Stimulated activated CD4-positive, alpha-beta T cell treated with anti-CD3 and anti-CD28 coated beads, Interleukin-1b, Interleukin-23, amount 100 ng/mL, for 48 hours (primary cell): ENCODE results near the gene TMEM169.
A peak's percentile ranks its signal among the peaks of the same experiment; 100 is the strongest.

Source experiments
- DNase-seq: peaks from one replicate; pipeline ENCODE4 v3.0.0-alpha.2; 2020

TMEM169 gene

GRCh38 chr2:216108310-216108966 lies 26.7 kb downstream of the TMEM169 start:
- DNase-seq = no peak

- DNase-seq = peak; percentile 98
Measured at GRCh38 chr2:216108967-216109921, 27.5 kb downstream of the TMEM169 start, which contains the start of gene XRCC5. TSS of gene XRCC5 (plus strand) at chr2:216109348. CDS start at chr2:216109437, 89 bp downstream.

DNA sequence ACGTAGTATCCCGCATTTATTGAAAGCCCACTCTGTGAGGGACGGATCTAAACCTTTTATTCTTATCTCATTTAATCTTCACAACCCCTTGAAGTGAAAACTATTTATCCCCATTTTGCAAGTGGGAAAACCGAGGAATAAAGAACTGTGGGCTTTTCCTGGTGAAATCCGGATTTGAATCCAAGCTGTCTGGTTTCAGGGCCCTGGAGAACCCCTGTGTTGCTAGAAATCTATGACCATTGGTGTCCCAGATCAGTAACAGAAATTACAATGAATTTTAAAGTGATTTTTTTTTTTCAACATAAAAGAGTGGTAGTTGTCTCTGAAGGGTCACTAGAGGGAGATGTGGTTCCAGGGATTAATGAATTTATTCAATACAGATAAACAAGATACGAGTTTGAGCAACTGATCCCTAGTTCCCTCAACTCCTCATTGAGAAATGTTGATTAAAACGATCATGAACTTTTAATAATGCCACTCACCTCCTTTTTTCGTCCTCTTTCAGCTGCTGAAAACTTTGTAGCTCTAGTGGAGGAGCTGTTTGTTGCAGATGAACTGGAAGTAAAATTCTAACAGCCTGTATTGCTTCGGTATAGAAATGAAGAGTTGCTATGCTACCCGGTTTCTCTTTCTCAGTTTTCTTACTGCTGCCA lies 28.4 kb downstream of the TMEM169 start:
- no peak for DNase-seq

DNA sequence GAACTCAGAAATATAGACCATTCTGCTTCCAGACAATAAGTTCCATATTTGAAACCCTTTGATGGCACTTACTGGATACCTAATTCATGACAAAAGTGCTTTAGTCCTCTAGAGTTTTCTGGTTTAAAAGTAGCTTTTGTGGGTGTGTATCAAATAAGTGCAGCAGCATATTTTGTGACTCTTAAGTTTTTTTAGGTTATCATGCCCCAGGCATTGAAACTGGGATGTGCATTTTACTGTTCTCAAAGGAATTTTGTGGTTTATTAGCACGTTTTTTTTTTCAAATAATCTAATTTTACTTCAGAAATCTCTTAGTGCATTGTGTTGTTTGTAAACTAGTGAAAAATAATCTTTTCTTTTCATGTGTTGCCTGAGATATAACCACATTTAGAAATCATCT lies 28.9 kb downstream of the TMEM169 start:
- DNase-seq = no peak

DNA sequence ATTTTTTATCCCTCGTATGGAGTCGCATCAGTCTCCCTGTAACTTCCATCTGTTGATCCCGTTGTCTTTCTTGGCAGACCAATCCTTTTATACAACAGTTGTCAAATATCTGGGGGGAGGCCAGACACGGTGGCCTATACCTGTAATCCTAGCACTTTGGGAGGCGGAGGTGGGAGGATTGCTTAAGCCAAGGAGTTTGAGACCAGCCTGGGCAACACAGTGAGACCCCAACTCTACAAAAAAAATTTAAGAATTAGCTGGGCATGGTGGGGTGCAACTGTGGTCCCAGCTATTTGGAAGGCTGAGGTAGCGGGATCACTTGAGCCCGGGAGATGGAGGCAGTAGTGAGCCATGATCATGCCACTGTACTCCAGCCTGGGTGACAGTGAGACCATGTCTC lies 29.4 kb downstream of the TMEM169 start:
- no peak for DNase-seq

GRCh38 chr2:216112926-216113325 lies 31.2 kb downstream of the TMEM169 start:
- DNase-seq = no peak

DNA sequence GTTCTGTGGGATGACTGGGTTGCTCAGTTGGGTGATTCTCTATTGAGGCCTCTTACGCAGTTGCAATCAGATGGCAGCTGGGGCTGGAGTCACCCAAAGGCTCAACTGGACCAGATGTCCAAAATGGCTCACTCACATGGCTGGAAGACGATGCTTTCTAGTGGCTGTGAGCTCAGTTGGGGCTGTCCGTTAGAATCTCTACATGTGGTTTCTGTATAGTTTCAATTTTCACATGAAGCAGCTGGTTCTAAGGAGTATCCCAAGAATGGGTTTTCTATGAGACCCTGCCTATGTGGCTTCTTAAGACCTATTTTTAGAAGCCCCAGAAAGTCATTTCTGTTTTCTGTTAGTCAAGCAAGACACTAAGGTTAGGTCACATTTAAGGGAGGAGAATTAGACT lies 31.9 kb downstream of the TMEM169 start:
- DNase-seq = peak; percentile 28

GRCh38 chr2:216114382-216114713 lies 32.6 kb downstream of the TMEM169 start:
- no peak for DNase-seq

GRCh38 chr2:216114714-216115531 lies 33.2 kb downstream of the TMEM169 start:
- peak; percentile 98 for DNase-seq

DNA sequence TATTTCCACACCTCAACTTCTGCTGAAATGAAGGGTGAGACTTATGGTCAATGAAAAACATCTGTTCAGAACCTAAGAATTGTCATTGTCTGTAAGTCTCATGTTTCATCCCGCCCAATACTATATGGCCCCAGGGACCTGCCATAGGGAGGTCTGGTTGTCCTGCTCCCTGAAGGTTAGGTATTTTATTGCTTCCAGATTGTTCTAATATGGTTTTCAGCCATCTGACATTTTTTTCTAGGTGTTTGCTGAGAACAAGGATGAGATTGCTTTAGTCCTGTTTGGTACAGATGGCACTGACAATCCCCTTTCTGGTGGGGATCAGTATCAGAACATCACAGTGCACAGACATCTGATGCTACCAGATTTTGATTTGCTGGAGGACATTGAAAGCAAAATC lies 34.7 kb downstream of the TMEM169 start:
- DNase-seq = no peak

DNA sequence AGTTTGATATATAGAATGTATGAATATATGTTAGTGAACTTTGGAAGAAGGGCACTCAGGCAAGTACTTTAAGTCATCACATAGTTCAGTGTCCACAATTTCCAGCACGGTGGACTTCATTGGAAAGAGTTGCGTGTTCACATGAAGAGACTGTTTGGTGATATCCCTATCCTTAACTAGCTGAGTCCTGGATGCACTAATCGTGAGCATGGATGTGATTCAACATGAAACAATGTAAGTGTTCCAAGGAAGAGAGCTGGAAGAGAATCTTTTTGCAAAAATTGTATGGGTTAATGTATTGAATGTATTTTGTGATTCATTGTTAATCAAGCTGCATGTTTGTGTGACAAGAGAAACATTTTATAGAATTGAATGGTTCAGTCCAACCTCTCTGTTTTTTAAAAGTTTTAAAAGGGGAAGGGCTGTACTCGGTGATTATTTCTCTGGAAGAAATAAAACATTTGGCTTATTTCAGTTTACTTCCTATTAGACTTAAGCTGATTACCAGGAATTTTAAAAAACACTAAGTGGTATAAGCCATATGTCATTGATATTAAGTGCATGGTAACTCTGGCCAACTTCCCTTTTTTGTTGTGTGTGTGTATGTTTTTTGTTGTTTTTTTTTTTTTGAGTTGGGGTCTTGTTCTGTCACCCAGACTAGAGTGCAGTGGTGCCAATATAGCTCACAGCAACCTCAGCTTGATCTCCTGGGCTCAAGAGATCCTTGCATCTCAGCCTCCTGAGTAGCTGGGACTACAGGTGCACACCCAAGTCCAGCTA lies 36.0 kb downstream of the TMEM169 start:
- no peak for DNase-seq

- no peak for DNase-seq
Measured at GRCh38 chr2:216118474-216118873, 36.8 kb downstream of the TMEM169 start.

DNA sequence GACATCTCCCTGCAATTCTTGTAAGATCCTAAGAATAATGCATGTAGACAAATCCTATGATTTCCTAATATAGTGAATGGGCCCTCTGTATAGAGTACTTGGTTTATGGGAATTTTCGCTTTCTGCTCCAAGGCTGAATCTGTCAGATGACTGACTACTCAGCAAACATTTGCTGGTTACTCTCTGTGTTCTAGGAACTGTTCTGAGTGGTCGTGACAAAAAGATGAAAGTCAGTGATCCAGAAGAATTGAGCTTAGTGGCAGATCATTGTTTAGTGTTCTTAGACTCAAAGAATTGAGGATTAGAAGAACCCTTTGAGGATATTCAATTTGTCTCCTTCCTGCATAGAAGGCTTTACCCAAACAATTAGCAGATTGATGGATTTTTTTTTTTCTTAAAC lies 37.4 kb downstream of the TMEM169 start:
- no peak for DNase-seq

- DNase-seq = no peak
Measured at GRCh38 chr2:216119986-216120385, 38.3 kb downstream of the TMEM169 start.

- DNase-seq = no peak
Measured at GRCh38 chr2:216121255-216121654, 39.5 kb downstream of the TMEM169 start.

GRCh38 chr2:216126943-216127342 lies 45.2 kb downstream of the TMEM169 start:
- no peak for DNase-seq

- no peak for DNase-seq
Measured at GRCh38 chr2:216130346-216130971, 48.7 kb downstream of the TMEM169 start.

GRCh38 chr2:216131175-216131926 lies 49.6 kb downstream of the TMEM169 start:
- no peak for DNase-seq

DNA sequence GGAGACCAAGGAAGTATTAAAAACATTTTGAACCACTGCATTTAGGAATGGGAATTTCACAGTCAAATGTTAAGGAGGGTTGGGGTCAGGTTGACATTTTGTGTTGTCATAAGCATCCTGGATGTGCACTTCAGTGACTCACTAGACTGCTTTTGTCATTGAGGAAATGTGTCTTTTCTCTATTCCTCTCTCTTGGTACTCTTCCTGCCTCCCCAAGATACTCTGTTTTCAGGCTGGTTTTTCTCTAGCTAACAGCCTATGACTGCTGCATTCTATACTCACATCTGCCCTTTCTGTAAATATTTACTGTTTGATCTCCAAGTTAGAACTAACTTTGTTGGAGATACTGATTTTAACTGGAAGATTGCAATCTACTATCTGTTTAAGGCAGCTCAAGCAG lies 50.9 kb downstream of the TMEM169 start:
- DNase-seq = no peak

GRCh38 chr2:216133397-216133796 lies 51.7 kb downstream of the TMEM169 start:
- DNase-seq = no peak
